GM23338 (cell line): ENCODE results near the gene LAYN.

Source experiments
- CTCF ChIP-seq, 2 experiments: fragments of 200-600 bp in 1 of 2; sonication (generic) in 1 of 2; conservative IDR thresholded peaks; 2 replicates each; pipeline versions ENCODE4 v1.5.1 to v1.6.1; 2016 to 2017; ENCODE audit warnings: antibody characterized with exemption in 2 of 2, low read depth in 2 of 2, mild to moderate bottlenecking in 2 of 2, moderate library complexity in 1 of 2
- EZH2 ChIP-seq: fragments of 200-600 bp; sonication (generic); IDR thresholded peaks from one replicate; pipeline ENCODE4 v1.8.0; 2017; ENCODE audit warnings: antibody characterized with exemption, mild to moderate bottlenecking, low read depth; ENCODE audit not compliant: unreplicated experiment
- EZH2phosphoT487 ChIP-seq: fragments of 200-600 bp; sonication (generic); IDR thresholded peaks from one replicate; pipeline ENCODE4 v1.8.1; 2018; ENCODE audit warnings: antibody characterized with exemption; ENCODE audit not compliant: unreplicated experiment
- JUNB ChIP-seq: IDR thresholded peaks from one replicate; pipeline ENCODE4 v1.6.1; 2016; ENCODE audit warnings: antibody characterized with exemption; ENCODE audit not compliant: unreplicated experiment
- POLR2AphosphoS5 ChIP-seq: IDR thresholded peaks from 2 replicates; pipeline ENCODE4 v1.6.1; 2016; ENCODE audit warnings: antibody characterized with exemption, low read depth
- ZNF331 ChIP-seq: fragments of 250-450 bp; sonication (Bioruptor Pico); IDR thresholded peaks from 2 replicates; pipeline ENCODE4 v1.5.0; 2020; ENCODE audit warnings: low read depth, mild to moderate bottlenecking, moderate library complexity
- TF ChIP-seq, protein P1 (sequence below): IDR thresholded peaks from one replicate; pipeline ENCODE4 v1.6.1; 2018; ENCODE audit warnings: antibody characterized with exemption; ENCODE audit not compliant: unreplicated experiment

DNA sequence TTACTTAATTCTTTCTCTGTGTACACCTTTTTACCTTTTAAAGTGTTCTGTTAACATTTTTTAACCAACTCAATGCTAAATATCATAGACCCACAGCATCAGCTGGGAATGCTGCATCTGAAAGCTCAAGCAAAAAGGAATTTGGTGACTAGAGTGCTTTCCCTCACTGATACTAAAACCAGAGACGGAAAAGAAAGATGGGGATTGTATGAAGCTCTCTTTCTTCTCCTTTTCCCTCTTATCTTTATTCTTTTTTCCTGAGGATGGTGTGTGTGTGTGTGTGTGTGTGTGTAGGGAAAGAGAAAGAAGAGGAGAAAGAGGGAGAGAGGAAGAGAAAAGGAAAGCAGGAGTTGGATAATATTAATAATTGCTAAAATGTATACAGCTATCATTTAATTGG lies 57.6 kb downstream of the LAYN start:
- TF ChIP-seq CTCF (conservative IDR thresholded peaks at IDR 0.05; ENCODE audit: low read depth in 2 of 2) (no peak), EZH2 (no peak), POLR2AphosphoS5 (no peak), ZNF331 (CRISPR knock-in tag) (no peak), JUNB (no peak), EZH2phosphoT487 (no peak)
- TF ChIP-seq, protein P1, sequence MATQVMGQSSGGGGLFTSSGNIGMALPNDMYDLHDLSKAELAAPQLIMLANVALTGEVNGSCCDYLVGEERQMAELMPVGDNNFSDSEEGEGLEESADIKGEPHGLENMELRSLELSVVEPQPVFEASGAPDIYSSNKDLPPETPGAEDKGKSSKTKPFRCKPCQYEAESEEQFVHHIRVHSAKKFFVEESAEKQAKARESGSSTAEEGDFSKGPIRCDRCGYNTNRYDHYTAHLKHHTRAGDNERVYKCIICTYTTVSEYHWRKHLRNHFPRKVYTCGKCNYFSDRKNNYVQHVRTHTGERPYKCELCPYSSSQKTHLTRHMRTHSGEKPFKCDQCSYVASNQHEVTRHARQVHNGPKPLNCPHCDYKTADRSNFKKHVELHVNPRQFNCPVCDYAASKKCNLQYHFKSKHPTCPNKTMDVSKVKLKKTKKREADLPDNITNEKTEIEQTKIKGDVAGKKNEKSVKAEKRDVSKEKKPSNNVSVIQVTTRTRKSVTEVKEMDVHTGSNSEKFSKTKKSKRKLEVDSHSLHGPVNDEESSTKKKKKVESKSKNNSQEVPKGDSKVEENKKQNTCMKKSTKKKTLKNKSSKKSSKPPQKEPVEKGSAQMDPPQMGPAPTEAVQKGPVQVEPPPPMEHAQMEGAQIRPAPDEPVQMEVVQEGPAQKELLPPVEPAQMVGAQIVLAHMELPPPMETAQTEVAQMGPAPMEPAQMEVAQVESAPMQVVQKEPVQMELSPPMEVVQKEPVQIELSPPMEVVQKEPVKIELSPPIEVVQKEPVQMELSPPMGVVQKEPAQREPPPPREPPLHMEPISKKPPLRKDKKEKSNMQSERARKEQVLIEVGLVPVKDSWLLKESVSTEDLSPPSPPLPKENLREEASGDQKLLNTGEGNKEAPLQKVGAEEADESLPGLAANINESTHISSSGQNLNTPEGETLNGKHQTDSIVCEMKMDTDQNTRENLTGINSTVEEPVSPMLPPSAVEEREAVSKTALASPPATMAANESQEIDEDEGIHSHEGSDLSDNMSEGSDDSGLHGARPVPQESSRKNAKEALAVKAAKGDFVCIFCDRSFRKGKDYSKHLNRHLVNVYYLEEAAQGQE, result no peak
